PC-3 (cell line): Measurements from ENCODE around the gene TUBGCP5. TPM values are rescaled to one million over a fixed set of nuclear protein-coding genes. Genes with fewer than 3 reads are reported as not detected.

Source experiments
- ATAC-seq: fragments of 200-7000 bp; cut with Tn5 transposase; 2 replicates; pipeline ENCODE4 v1.9.1; 2020; ENCODE audit warnings: mild to moderate bottlenecking, moderate library complexity
- BruUV-seq: library from RNA; stranded (reverse); fragments of 400-500 nt; replicated peaks from 2 replicates; lab custom pipeline; 2021; lab: Mats Ljungman, UMichigan
- CTCF ChIA-PET: fragments of 300-600 bp; sonication (Branson Sonifier 250); formaldehyde crosslinking; loops from one replicate; lab custom pipeline; 2022; ENCODE audit warnings: antibody characterized with exemption; lab: Charles Lee
- POLR2A ChIA-PET: fragments of 300-600 bp; sonication (Branson Sonifier 250); formaldehyde crosslinking; loops from one replicate; lab custom pipeline; 2022; ENCODE audit warnings: antibody characterized with exemption; ENCODE audit not compliant: unreplicated experiment; lab: Charles Lee
- DNase-seq: peaks from one replicate; pipeline ENCODE4 v3.0.0-alpha.2; 2015
- H2AFZ ChIP-seq: fragments of 300-600 bp; sonication (generic); 2 replicates; pipeline ENCODE4 v1.6.0; 2016; ENCODE audit warnings: antibody characterized with exemption, low read length
- H3F3A ChIP-seq: fragments of 300-600 bp; sonication (generic); one replicate; pipeline ENCODE4 v1.6.0; 2017; ENCODE audit warnings: antibody characterized with exemption, low read length, control low read depth, mild to moderate bottlenecking; ENCODE audit not compliant: unreplicated experiment
- H3K27ac ChIP-seq: fragments of 300-600 bp; sonication (generic); 2 replicates; pipeline ENCODE4 v1.5.1; 2016; ENCODE audit warnings: mild to moderate bottlenecking, low read length
- H3K27me3 ChIP-seq: fragments of 300-600 bp; sonication (generic); 2 replicates; pipeline ENCODE4 v1.6.1; 2016; ENCODE audit warnings: low read length, mixed read lengths
- H3K36me3 ChIP-seq: fragments of 300-600 bp; sonication (generic); 2 replicates; pipeline ENCODE4 v1.6.1; 2016; ENCODE audit warnings: low read depth, mixed run types, low read length, mixed read lengths
- H3K4me1 ChIP-seq: fragments of 300-600 bp; sonication (generic); 2 replicates; pipeline ENCODE4 v1.5.1; 2016; ENCODE audit warnings: low read length; ENCODE audit not compliant: insufficient read depth
- H3K4me2 ChIP-seq: fragments of 300-600 bp; sonication (generic); 2 replicates; pipeline ENCODE4 v1.6.0; 2016; ENCODE audit warnings: low read length
- H3K4me3 ChIP-seq: fragments of 300-600 bp; sonication (generic); 2 replicates; pipeline ENCODE4 v1.5.1; 2016; ENCODE audit warnings: mild to moderate bottlenecking, low read length, mixed read lengths
- H3K79me2 ChIP-seq: fragments of 300-600 bp; sonication (generic); 2 replicates; pipeline ENCODE4 v1.6.1; 2017; ENCODE audit warnings: low read length, mixed read lengths
- H3K9ac ChIP-seq: fragments of 300-600 bp; sonication (generic); 2 replicates; pipeline ENCODE4 v1.6.0; 2016; ENCODE audit warnings: mild to moderate bottlenecking, low read length
- H3K9me2 ChIP-seq: fragments of 300-600 bp; sonication (generic); replicated peaks from 2 replicates; pipeline ENCODE4 v1.6.1; 2016; ENCODE audit warnings: mixed run types, low read length, mixed read lengths
- H3K9me3 ChIP-seq: fragments of 300-600 bp; sonication (generic); 2 replicates; pipeline ENCODE4 v1.6.1; 2016; ENCODE audit warnings: low read length, mixed read lengths
- H4K20me1 ChIP-seq: fragments of 300-600 bp; sonication (generic); 2 replicates; pipeline ENCODE4 v1.6.1; 2016; ENCODE audit warnings: low read length, mixed read lengths
- EZH2 ChIP-seq: fragments of 300-600 bp; sonication (generic); IDR thresholded peaks from one replicate; pipeline ENCODE4 v1.6.1; 2017; ENCODE audit warnings: antibody characterized with exemption, mild to moderate bottlenecking, low read length; ENCODE audit not compliant: unreplicated experiment
- EZH2phosphoT487 ChIP-seq: fragments of 300-600 bp; sonication (generic); IDR thresholded peaks from 2 replicates; pipeline ENCODE4 v1.6.1; 2018; ENCODE audit warnings: mild to moderate bottlenecking, antibody characterized with exemption, low read length, borderline replicate concordance
- intact Hi-C: fragments of 100-400 bp; cut with micrococcal nuclease; formaldehyde crosslinking; loops from 2 replicates; pipeline ENCODE4 v1.9.0; 2023
- total RNA-seq: library from RNA; depleted of rRNA; stranded (reverse); fragments of >200 nt; gene quantifications from 2 replicates; pipeline ENCODE4 v1.2.3, GENCODE V29; 2014
- TF ChIP-seq, protein P1 (sequence below): fragments of 300-600 bp; sonication (generic); conservative IDR thresholded peaks from 2 replicates; pipeline ENCODE4 v1.5.1; 2017; ENCODE audit warnings: antibody characterized with exemption, low read depth, mild to moderate bottlenecking, low read length

The TUBGCP5 gene
- total RNA-seq, 1 experiment from 2014 or later, result 33.4 TPM

GRCh38 chr15:22966321-22967083 is 72.9 kb downstream of the TUBGCP5 start:
- Histone ChIP-seq H3K36me3 (peaks cover 6% of the 10 kb centered on the region; the same call in 1 of the 2 replicates), H4K20me1 (peaks cover 25% of the 10 kb centered on the region), H2AFZ (no peak overlapping the region), H3K4me3 (no peak overlapping the region), H3F3A (peaks cover 6% of the 10 kb centered on the region), H3K9me2 (no peaks in the 10 kb centered on the region), H3K9me3 (no peaks in the 10 kb centered on the region), H3K27me3 (no peaks in the 10 kb centered on the region), H3K27ac (no peak overlapping the region), H3K79me2 (peaks cover 95% of the 10 kb centered on the region), H3K4me1 (peaks cover 17% of the 10 kb centered on the region), H3K4me2 (no peak overlapping the region), H3K9ac (no peak overlapping the region)
- CTCF ChIA-PET, result no interaction called here
- POLR2A ChIA-PET, result no interaction called here
- TF ChIP-seq, protein P1, sequence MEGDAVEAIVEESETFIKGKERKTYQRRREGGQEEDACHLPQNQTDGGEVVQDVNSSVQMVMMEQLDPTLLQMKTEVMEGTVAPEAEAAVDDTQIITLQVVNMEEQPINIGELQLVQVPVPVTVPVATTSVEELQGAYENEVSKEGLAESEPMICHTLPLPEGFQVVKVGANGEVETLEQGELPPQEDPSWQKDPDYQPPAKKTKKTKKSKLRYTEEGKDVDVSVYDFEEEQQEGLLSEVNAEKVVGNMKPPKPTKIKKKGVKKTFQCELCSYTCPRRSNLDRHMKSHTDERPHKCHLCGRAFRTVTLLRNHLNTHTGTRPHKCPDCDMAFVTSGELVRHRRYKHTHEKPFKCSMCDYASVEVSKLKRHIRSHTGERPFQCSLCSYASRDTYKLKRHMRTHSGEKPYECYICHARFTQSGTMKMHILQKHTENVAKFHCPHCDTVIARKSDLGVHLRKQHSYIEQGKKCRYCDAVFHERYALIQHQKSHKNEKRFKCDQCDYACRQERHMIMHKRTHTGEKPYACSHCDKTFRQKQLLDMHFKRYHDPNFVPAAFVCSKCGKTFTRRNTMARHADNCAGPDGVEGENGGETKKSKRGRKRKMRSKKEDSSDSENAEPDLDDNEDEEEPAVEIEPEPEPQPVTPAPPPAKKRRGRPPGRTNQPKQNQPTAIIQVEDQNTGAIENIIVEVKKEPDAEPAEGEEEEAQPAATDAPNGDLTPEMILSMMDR, result no peak
- no peak for TF ChIP-seq EZH2
- TF ChIP-seq EZH2phosphoT487, result no peak
- intact Hi-C loops, result loop anchor here (5.0 kb wide), 1 partner anchor 71 kb away; the partner anchor contains the start of gene TUBGCP5
- DNase-seq (no peak), ATAC-seq (no peak)
- BruUV-seq, result no TSS peak

- DNase-seq (no peak), ATAC-seq (no peak)
- no peak for TF ChIP-seq EZH2phosphoT487
- no peaks in the 10 kb centered on the region for H3K9me2 ChIP-seq
- BruUV-seq, result no TSS peak
- H2AFZ ChIP-seq, result no peak overlapping the region
- ChIA-PET POLR2A (interaction anchor here (0.6 kb wide), 1 partner anchor 14 kb away, joined by 6 read pairs; no protein-coding TSS in a partner anchor), CTCF (interaction anchor here (0.7 kb wide), 1 partner anchor 30 kb away, joined by 8 read pairs; no protein-coding TSS in a partner anchor)
- no peak overlapping the region for H3K4me2 ChIP-seq
- peaks cover 2% of the 10 kb centered on the region for H3F3A ChIP-seq
- H3K4me3 ChIP-seq, result no peak overlapping the region
- H3K4me1 ChIP-seq, result peaks cover 12% of the 10 kb centered on the region
- no peaks in the 10 kb centered on the region for H3K27me3 ChIP-seq
- no peak overlapping the region for H3K27ac ChIP-seq
- peaks cover 94% of the 10 kb centered on the region for H3K79me2 ChIP-seq
- intact Hi-C loops, result no loop called here
- no peaks in the 10 kb centered on the region for H3K9me3 ChIP-seq
- H3K36me3 ChIP-seq, result no peaks in the 10 kb centered on the region
- peaks cover 19% of the 10 kb centered on the region for H4K20me1 ChIP-seq
- no peak overlapping the region for H3K9ac ChIP-seq
These were observed 75.7 kb downstream of the TUBGCP5 start for GRCh38 chr15:22963641-22964040.

- ChIA-PET POLR2A (no interaction called here), CTCF (no interaction called here)
- H3K4me2 ChIP-seq, result no peak overlapping the region
- no peaks in the 10 kb centered on the region for H3K27me3 ChIP-seq
- no peak overlapping the region for H2AFZ ChIP-seq
- H3K9me2 ChIP-seq, result no peaks in the 10 kb centered on the region
- H4K20me1 ChIP-seq, result peaks cover 20% of the 10 kb centered on the region
- no peaks in the 10 kb centered on the region for H3F3A ChIP-seq
- H3K36me3 ChIP-seq, result no peaks in the 10 kb centered on the region
- H3K4me1 ChIP-seq, result peaks cover 3% of the 10 kb centered on the region; the same call in 1 of the 2 replicates
- H3K4me3 ChIP-seq, result no peak overlapping the region
- H3K79me2 ChIP-seq, result peaks cover 98% of the 10 kb centered on the region
- no TSS peak for BruUV-seq
- ATAC-seq, result no peak
- no peaks in the 10 kb centered on the region for H3K9me3 ChIP-seq
- no peak overlapping the region for H3K9ac ChIP-seq
- TF ChIP-seq EZH2phosphoT487 (no peak), EZH2 (no peak)
- TF ChIP-seq, protein P1, result no peak
- intact Hi-C loops, result no loop called here
- no peak overlapping the region for H3K27ac ChIP-seq
- no peak for DNase-seq
These were observed 76.8 kb downstream of the TUBGCP5 start for GRCh38 chr15:22962611-22963010.
